OCI-LY3 (cell line): ENCODE results near the gene PALMD.

Experiments
- H2AFZ ChIP-seq: fragments of 200-600, 300-600 bp; shearing (Covaris generic); 2 replicates; pipeline ENCODE4 v1.6.0; 2014; ENCODE audit warnings: antibody characterized with exemption, low read depth, low read length
- H3K27ac ChIP-seq: fragments of 200-600, 300-600 bp; sonication (generic); 2 replicates; pipeline ENCODE4 v1.5.1; 2014; ENCODE audit warnings: mild to moderate bottlenecking, low read length, moderate library complexity, mixed read lengths
- H3K27me3 ChIP-seq: fragments of 200-600, 300-600 bp; sonication (generic); 2 replicates; pipeline ENCODE4 v1.6.1; 2014; ENCODE audit warnings: low read depth, low read length, mixed read lengths
- H3K36me3 ChIP-seq: fragments of 200-600, 300-600 bp; sonication (generic); replicated peaks from 2 replicates; pipeline ENCODE3; 2014; ENCODE audit warnings: low read depth, low read length, mixed read lengths
- H3K4me1 ChIP-seq: fragments of 300-600, 200-600 bp; sonication (generic); 2 replicates; pipeline ENCODE4 v1.6.1; 2014; ENCODE audit warnings: low read length, mixed read lengths
- H3K4me2 ChIP-seq: fragments of 200-600, 300-600 bp; sonication (generic); 2 replicates; pipeline ENCODE4 v1.6.1; 2014; ENCODE audit warnings: low read length, mixed read lengths
- H3K4me3 ChIP-seq: fragments of 300-600, 200-600 bp; sonication (generic); 2 replicates; pipeline ENCODE4 v1.5.1; 2014; ENCODE audit warnings: antibody characterized with exemption, mild to moderate bottlenecking, low read length, moderate library complexity
- H3K79me2 ChIP-seq: fragments of 300-600, 200-600 bp; shearing (Covaris generic); 2 replicates; pipeline ENCODE4 v1.6.1; 2014; ENCODE audit warnings: mild to moderate bottlenecking, low read length, mixed read lengths
- H3K9ac ChIP-seq: fragments of 300-600, 200-600 bp; shearing (Covaris generic); 2 replicates; pipeline ENCODE4 v1.6.0; 2014; ENCODE audit warnings: mild to moderate bottlenecking, low read length, moderate library complexity
- H3K9me3 ChIP-seq: fragments of 200-600, 300-600 bp; shearing (Covaris generic); 2 replicates; pipeline ENCODE4 v1.6.1; 2014; ENCODE audit warnings: low read length, mixed read lengths; ENCODE audit not compliant: insufficient read depth
- H4K20me1 ChIP-seq: fragments of 200-600, 300-600 bp; sonication (generic); 2 replicates; pipeline ENCODE4 v1.6.1; 2016; ENCODE audit warnings: low read length, mixed read lengths; ENCODE audit not compliant: insufficient read depth
- EZH2phosphoT487 ChIP-seq: fragments of 200-600 bp; shearing (Covaris generic); IDR thresholded peaks from 2 replicates; pipeline ENCODE4 v1.6.1; 2018; ENCODE audit warnings: antibody characterized with exemption, mixed run types, low read depth
- TF ChIP-seq, protein P1 (sequence below): fragments of 200-600, 300-600 bp; sonication (generic); IDR thresholded peaks from 2 replicates; pipeline ENCODE4 v1.5.1; 2014; ENCODE audit warnings: antibody characterized with exemption, low read length, low read depth

Gene PALMD

GRCh38 chr1:99643021-99643779 is 2.7 kb upstream of the PALMD start:
- no peak for TF ChIP-seq EZH2phosphoT487
- TF ChIP-seq, protein P1, sequence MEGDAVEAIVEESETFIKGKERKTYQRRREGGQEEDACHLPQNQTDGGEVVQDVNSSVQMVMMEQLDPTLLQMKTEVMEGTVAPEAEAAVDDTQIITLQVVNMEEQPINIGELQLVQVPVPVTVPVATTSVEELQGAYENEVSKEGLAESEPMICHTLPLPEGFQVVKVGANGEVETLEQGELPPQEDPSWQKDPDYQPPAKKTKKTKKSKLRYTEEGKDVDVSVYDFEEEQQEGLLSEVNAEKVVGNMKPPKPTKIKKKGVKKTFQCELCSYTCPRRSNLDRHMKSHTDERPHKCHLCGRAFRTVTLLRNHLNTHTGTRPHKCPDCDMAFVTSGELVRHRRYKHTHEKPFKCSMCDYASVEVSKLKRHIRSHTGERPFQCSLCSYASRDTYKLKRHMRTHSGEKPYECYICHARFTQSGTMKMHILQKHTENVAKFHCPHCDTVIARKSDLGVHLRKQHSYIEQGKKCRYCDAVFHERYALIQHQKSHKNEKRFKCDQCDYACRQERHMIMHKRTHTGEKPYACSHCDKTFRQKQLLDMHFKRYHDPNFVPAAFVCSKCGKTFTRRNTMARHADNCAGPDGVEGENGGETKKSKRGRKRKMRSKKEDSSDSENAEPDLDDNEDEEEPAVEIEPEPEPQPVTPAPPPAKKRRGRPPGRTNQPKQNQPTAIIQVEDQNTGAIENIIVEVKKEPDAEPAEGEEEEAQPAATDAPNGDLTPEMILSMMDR, result no peak
- Histone ChIP-seq H3K27me3 (no peaks in the 10 kb centered on the region), H3K4me1 (no peaks in the 10 kb centered on the region), H2AFZ (no peak overlapping the region), H3K36me3 (no peaks in the 10 kb centered on the region), H3K4me3 (no peak overlapping the region), H3K27ac (no peak overlapping the region), H3K9ac (no peak overlapping the region), H3K9me3 (no peaks in the 10 kb centered on the region), H3K79me2 (no peaks in the 10 kb centered on the region), H4K20me1 (no peaks in the 10 kb centered on the region), H3K4me2 (no peak overlapping the region)

DNA sequence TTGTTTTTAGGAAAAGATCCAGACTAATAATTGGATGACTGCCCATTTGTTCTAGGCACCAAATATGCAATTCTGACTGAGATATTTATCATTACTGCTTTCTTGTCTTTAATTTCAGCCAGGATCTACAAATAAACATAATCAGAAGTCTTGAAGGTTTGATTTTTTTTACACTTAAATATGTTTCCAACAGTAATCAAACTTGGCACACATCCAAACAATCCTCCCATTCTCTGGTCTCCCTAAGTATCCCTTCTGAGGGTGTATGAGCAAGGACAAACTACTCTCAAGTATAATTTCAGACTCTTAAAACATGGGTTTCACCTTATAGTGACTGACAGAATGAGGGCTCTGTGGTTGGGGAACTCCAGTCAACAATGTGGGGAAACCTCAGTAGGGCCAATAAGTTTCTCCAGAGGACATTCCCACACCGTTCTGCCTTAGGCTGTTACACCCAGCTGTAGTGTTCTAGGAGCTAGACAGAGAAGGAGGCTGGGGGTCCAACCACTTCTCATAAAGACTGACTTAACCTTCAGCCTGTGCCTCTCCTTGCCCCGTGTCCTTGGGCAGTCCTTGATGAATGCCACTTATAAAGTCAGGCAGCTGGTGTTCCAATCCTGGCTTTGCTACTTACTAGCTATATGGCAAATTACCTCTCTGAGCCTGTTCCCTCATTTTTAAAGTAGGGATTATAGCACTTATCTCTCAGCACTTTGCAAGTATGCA is 1.5 kb upstream of the PALMD start:
- Histone ChIP-seq H4K20me1 (no peaks in the 10 kb centered on the region), H3K4me3 (no peak overlapping the region), H3K9ac (no peak overlapping the region), H3K4me1 (no peaks in the 10 kb centered on the region), H3K79me2 (no peaks in the 10 kb centered on the region), H3K4me2 (no peak overlapping the region), H3K9me3 (no peaks in the 10 kb centered on the region), H2AFZ (no peak overlapping the region), H3K36me3 (no peaks in the 10 kb centered on the region), H3K27ac (no peak overlapping the region), H3K27me3 (no peaks in the 10 kb centered on the region)
- TF ChIP-seq EZH2phosphoT487, result no peak
- TF ChIP-seq, protein P1, result no peak

GRCh38 chr1:99645203-99645602 is 710 bp upstream of the PALMD start:
- Histone ChIP-seq H3K4me1 (no peaks in the 10 kb centered on the region), H3K4me2 (no peak overlapping the region), H2AFZ (no peak overlapping the region), H3K27me3 (no peaks in the 10 kb centered on the region), H3K27ac (no peak overlapping the region), H3K9ac (no peak overlapping the region), H3K36me3 (no peaks in the 10 kb centered on the region), H3K4me3 (no peak overlapping the region), H3K79me2 (no peaks in the 10 kb centered on the region), H4K20me1 (no peaks in the 10 kb centered on the region), H3K9me3 (no peaks in the 10 kb centered on the region)
- TF ChIP-seq, protein P1, result no peak
- no peak for TF ChIP-seq EZH2phosphoT487

DNA sequence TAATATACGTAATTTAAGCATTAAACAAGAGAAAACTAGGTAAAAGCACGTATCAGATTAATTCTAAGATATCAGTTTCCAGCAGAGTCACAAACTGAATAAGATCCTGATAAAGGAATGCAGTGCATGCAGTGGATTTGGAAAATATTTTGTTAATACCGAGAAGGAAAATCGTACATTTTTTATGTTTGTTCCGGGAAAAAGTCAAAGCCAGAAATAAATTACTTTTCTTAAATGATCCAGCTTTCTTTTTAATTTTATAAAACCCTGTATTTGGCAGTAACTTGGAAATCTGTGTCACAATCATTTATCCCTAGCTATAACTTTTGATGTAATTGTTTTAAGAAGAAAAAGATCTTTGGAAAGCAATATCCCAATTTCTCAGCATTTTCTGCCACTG is 955 bp downstream of the PALMD start:
- Histone ChIP-seq H3K9me3 (no peaks in the 10 kb centered on the region), H3K4me3 (no peak overlapping the region), H3K27me3 (no peaks in the 10 kb centered on the region), H3K36me3 (no peaks in the 10 kb centered on the region), H3K4me2 (no peak overlapping the region), H3K27ac (no peak overlapping the region), H3K79me2 (no peaks in the 10 kb centered on the region), H4K20me1 (no peaks in the 10 kb centered on the region), H3K9ac (no peak overlapping the region), H2AFZ (no peak overlapping the region), H3K4me1 (no peaks in the 10 kb centered on the region)
- no peak for TF ChIP-seq EZH2phosphoT487
- TF ChIP-seq, protein P1, result no peak
